Tibial nerve (tissue), 4 donors: ENCODE measurements around the gene TNFSF13B. TPM values are rescaled to one million over a fixed set of nuclear protein-coding genes. Genes with fewer than 3 reads are reported as not detected.

Source experiments
- DNase-seq, 2 donors: peaks; one replicate each; pipeline ENCODE4 v3.0.0-alpha.2; 2019; ENCODE audit warnings: low spot score in 2 of 2
- H3K27ac ChIP-seq, 4 donors: fragments of 200-600 bp; sonication (generic) in 3 of 4; one replicate each; pipeline ENCODE4 v1.5.1; 2017 to 2019; ENCODE audit warnings: mild to moderate bottlenecking in 1 of 4
- H3K27me3 ChIP-seq, 2 donors: fragments of 200-600 bp; sonication (generic) in 1 of 2; one replicate each; pipeline versions ENCODE4 v1.5.1 to v1.6.0; 2017 to 2019
- H3K36me3 ChIP-seq, 3 donors: fragments of 200-600 bp; sonication (generic); one replicate each; pipeline ENCODE4 v1.5.1; 2018 to 2019
- H3K4me1 ChIP-seq, 4 donors: fragments of 200-600 bp; sonication (generic) in 3 of 4; one replicate each; pipeline ENCODE4 v1.5.1; 2017 to 2019
- H3K4me3 ChIP-seq, 4 donors: fragments of 200-600 bp; sonication (generic) in 3 of 4; one replicate each; pipeline ENCODE4 v1.5.1; 2017 to 2019; ENCODE audit warnings: mild to moderate bottlenecking in 1 of 4, moderate library complexity in 1 of 4
- H3K9me3 ChIP-seq, 4 donors: fragments of 200-600 bp; sonication (generic) in 3 of 4; one replicate each; pipeline ENCODE4 v1.5.1; 2017 to 2019
- EP300 ChIP-seq, 2 donors: sonication (generic); formaldehyde crosslinking; IDR thresholded peaks; one replicate each; pipeline ENCODE4 v1.6.1; 2017; ENCODE audit warnings: antibody characterized with exemption in 2 of 2, mild to moderate bottlenecking in 1 of 2
- POLR2A ChIP-seq, 2 donors: fragments of 450-650 bp; IDR thresholded peaks; one replicate each; pipeline ENCODE4 v1.6.1; 2017; ENCODE audit warnings: antibody characterized with exemption in 2 of 2, mild to moderate bottlenecking in 2 of 2, moderate library complexity in 2 of 2
- WGBS, 2 donors: methylation state at CpG; one replicate each; pipeline ENCODE4 v1.1.5; 2018; 5-methylcytosine and 5-hydroxymethylcytosine counted together
- total RNA-seq, 4 donors: library from RNA; depleted of rRNA; stranded (reverse); fragments of >200 nt; gene quantifications; one replicate each; pipeline ENCODE4 v1.1.0, GENCODE V29; 2016
- TF ChIP-seq, protein P1 (sequence below), 5 experiments: fragments of 200-600 bp in 3 of 5; fragments of 450-650 bp in 2 of 5; sonication (generic) in 3 of 5; IDR thresholded peaks; one replicate each; pipeline ENCODE4 v1.5.1; 2016 to 2019; ENCODE audit warnings: antibody characterized with exemption in 5 of 5, mild to moderate bottlenecking in 3 of 5, moderate library complexity in 2 of 5

Gene TNFSF13B
- total RNA-seq, 4 donors from 2014 or later = 0.44 to 6.7 (median 1.6) TPM

GRCh38 chr13:108270442-108270841, 924 bp downstream of the TNFSF13B start:
- H3K9me3 ChIP-seq = no peaks in the 10 kb centered on the region
- 31 to 50% methylated on average over 3 of the region's 3 CpGs for WGBS, 2 donors
- DNase-seq = no peak
- H3K27me3 ChIP-seq = no peaks in the 10 kb centered on the region
- peak overlapping the region; percentile 18 to 51 (median 40) for H3K4me3 ChIP-seq
- peaks cover 0 to 45% (median 10%) of the 10 kb centered on the region in 4 donors for H3K4me1 ChIP-seq
- no peaks in the 10 kb centered on the region for H3K36me3 ChIP-seq
- peak overlapping the region in 3 of 4 donors; percentile 64 to 67 (median 65) for H3K27ac ChIP-seq
- TF ChIP-seq, protein P1, sequence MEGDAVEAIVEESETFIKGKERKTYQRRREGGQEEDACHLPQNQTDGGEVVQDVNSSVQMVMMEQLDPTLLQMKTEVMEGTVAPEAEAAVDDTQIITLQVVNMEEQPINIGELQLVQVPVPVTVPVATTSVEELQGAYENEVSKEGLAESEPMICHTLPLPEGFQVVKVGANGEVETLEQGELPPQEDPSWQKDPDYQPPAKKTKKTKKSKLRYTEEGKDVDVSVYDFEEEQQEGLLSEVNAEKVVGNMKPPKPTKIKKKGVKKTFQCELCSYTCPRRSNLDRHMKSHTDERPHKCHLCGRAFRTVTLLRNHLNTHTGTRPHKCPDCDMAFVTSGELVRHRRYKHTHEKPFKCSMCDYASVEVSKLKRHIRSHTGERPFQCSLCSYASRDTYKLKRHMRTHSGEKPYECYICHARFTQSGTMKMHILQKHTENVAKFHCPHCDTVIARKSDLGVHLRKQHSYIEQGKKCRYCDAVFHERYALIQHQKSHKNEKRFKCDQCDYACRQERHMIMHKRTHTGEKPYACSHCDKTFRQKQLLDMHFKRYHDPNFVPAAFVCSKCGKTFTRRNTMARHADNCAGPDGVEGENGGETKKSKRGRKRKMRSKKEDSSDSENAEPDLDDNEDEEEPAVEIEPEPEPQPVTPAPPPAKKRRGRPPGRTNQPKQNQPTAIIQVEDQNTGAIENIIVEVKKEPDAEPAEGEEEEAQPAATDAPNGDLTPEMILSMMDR (IDR thresholded peaks at IDR 0.05) = no peak
- no peak for TF ChIP-seq POLR2A (IDR thresholded peaks at IDR 0.05)

DNA sequence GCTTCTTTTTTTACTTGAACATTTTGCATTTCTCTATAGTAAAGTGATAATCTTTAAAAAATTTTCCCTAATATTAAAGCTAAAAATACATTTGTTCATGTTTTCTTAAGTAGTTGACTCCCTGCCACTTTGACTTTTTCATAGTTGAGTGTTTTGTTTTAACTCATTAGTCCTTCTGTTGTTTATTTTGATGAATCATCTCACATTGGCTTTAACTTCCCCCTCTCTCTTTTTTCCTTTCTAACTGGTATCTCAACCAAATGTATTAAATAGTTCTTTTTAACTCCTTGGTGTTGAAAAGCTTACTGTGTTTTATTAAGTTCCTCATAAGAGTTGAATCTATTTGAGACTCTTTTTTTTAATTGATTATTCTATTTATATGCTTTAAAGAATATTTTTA, 2.8 kb downstream of the TNFSF13B start:
- DNase-seq = no peak
- peaks cover 0 to 56% (median 11%) of the 10 kb centered on the region in 4 donors for H3K4me1 ChIP-seq
- TF ChIP-seq, protein P1 (IDR thresholded peaks at IDR 0.05) = no peak
- TF ChIP-seq EP300 (IDR thresholded peaks at IDR 0.05) (no peak), POLR2A (IDR thresholded peaks at IDR 0.05) (no peak)
- no peaks in the 10 kb centered on the region for H3K36me3 ChIP-seq
- H3K9me3 ChIP-seq = no peaks in the 10 kb centered on the region
- no peak overlapping the region for H3K27ac ChIP-seq
- H3K4me3 ChIP-seq = no peak overlapping the region
- H3K27me3 ChIP-seq = no peaks in the 10 kb centered on the region

- DNase-seq = no peak
- peaks cover 0 to 56% (median 11%) of the 10 kb centered on the region in 4 donors for H3K4me1 ChIP-seq
- WGBS, 2 donors = 77 to 78% methylated on average over 5 of the region's 5 CpGs
- TF ChIP-seq, protein P1 (IDR thresholded peaks at IDR 0.05) = no peak
- no peak overlapping the region for H3K4me3 ChIP-seq
- no peaks in the 10 kb centered on the region for H3K36me3 ChIP-seq
- H3K9me3 ChIP-seq = no peaks in the 10 kb centered on the region
- no peak overlapping the region for H3K27ac ChIP-seq
- no peaks in the 10 kb centered on the region for H3K27me3 ChIP-seq
Observed at GRCh38 chr13:108273429-108274118, 4.1 kb downstream of the TNFSF13B start.

- no peaks in the 10 kb centered on the region for H3K9me3 ChIP-seq
- TF ChIP-seq EP300 (IDR thresholded peaks at IDR 0.05) (no peak), POLR2A (IDR thresholded peaks at IDR 0.05) (no peak)
- TF ChIP-seq, protein P1 (IDR thresholded peaks at IDR 0.05) = no peak
- DNase-seq = no peak
- H3K27ac ChIP-seq = no peak overlapping the region
- no peaks in the 10 kb centered on the region for H3K36me3 ChIP-seq
- no peaks in the 10 kb centered on the region for H3K27me3 ChIP-seq
- peaks cover 0 to 47% (median 9%) of the 10 kb centered on the region in 4 donors for H3K4me1 ChIP-seq
- H3K4me3 ChIP-seq = no peak overlapping the region
Observed at GRCh38 chr13:108274718-108275117, 5.2 kb downstream of the TNFSF13B start.

- Histone ChIP-seq H3K27ac (no peak overlapping the region), H3K4me3 (no peak overlapping the region), H3K36me3 (no peaks in the 10 kb centered on the region), H3K9me3 (no peaks in the 10 kb centered on the region), H3K4me1 (peaks cover 0 to 34% (median 4%) of the 10 kb centered on the region in 4 donors), H3K27me3 (no peaks in the 10 kb centered on the region)
- WGBS, 2 donors = 20 to 24% methylated on average over 6 of the region's 6 CpGs
- peak in 1 of 2 donors; percentile 52 for DNase-seq
- TF ChIP-seq, protein P1 (IDR thresholded peaks at IDR 0.05) = no peak
- peak in 1 of 2 donors; percentile 38 for TF ChIP-seq EP300 (IDR thresholded peaks at IDR 0.05)
Observed at GRCh38 chr13:108276060-108276459, 6.5 kb downstream of the TNFSF13B start.
